Stimulated activated naive CD4-positive, alpha-beta T cell (primary cell): ENCODE measurements around the gene FNIP1.
"Not testable (repeated sequence)": the region's sequence is repeated elsewhere in the genome, so short reads cannot be mapped to it uniquely, and the experiment has no call there.

Experiments
- DNase-seq, 6 experiments: peaks; one replicate each; lab custom pipeline; 2025; lab: John Stamatoyannopoulos, UW

Gene FNIP1

GRCh38 chr5:131786900-131787692 lies 9.7 kb downstream of the FNIP1 start:
- no peak for DNase-seq

GRCh38 chr5:131786036-131786435 lies 10.8 kb downstream of the FNIP1 start:
- no peak for DNase-seq

- DNase-seq, result no peak
Measured at GRCh38 chr5:131783874-131784273, 12.9 kb downstream of the FNIP1 start.

- DNase-seq, result no peak
Measured at GRCh38 chr5:131783357-131783756, 13.5 kb downstream of the FNIP1 start.

DNA sequence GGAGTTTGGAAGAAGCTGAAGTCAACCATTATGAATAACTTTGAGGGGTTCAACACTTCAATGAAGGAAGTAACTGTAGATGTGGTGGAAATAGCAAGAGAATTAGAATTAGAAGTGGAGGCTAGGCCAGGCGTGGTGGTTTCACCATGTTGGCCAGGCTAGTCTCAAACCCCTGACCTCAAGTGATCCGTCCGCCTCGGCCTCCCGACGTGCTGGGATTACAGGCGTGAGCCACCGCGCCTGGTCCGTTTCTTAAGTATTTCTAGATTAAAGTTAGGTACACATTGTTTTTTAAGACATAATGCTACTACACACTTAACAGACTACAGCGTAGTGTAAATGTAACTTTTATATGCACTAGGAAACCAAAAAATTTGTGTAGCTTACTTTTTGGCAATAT lies 14.1 kb downstream of the FNIP1 start:
- DNase-seq, result no peak

DNA sequence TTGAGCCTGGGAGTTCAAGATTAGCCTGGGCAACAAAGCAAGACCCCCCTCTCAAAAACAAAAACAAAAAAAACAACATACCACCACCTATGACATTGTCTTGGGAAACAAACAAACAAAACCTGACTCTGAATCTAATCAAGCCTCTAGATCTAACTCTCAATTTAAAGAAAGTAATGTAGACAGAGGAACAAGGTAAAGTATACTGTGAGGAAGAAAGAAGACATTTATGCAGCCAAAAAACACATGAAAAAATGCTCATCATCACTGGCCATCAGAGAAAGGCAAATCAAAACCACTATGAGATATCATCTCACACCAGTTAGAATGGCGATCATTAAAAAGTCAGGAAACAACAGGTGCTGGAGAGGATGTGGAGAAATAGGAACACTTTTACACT lies 18.7 kb downstream of the FNIP1 start:
- not testable (repeated sequence) for DNase-seq

GRCh38 chr5:131776450-131776849 lies 20.4 kb downstream of the FNIP1 start:
- DNase-seq, result no peak

GRCh38 chr5:131774652-131775367 lies 22.0 kb downstream of the FNIP1 start:
- DNase-seq, result no peak

- no peak for DNase-seq
Measured at GRCh38 chr5:131773805-131774204, 23.0 kb downstream of the FNIP1 start.

GRCh38 chr5:131771692-131772091 lies 25.1 kb downstream of the FNIP1 start:
- DNase-seq, result no peak

DNA sequence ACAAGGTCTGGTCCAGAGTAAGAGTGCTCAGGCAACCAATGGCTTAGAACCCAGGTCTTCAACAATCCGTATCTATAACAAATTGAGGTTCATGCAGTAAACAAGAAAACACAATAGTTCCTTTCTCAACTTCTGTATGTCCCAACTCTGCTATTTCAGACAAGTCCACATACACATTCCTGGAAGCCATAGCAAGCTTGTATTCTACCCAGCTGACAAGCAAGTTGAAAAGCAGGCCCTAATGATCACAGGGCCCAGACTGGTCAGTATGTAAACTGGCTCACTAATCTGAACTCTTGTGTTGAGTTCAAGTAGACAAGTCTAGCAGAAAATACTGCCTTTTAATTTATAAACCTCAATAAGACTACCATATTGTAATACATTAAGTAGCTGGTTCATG lies 26.9 kb downstream of the FNIP1 start:
- DNase-seq, result no peak

- DNase-seq, result no peak
Measured at GRCh38 chr5:131769336-131769735, 27.5 kb downstream of the FNIP1 start.

GRCh38 chr5:131767891-131768290 lies 28.9 kb downstream of the FNIP1 start:
- no peak for DNase-seq

DNA sequence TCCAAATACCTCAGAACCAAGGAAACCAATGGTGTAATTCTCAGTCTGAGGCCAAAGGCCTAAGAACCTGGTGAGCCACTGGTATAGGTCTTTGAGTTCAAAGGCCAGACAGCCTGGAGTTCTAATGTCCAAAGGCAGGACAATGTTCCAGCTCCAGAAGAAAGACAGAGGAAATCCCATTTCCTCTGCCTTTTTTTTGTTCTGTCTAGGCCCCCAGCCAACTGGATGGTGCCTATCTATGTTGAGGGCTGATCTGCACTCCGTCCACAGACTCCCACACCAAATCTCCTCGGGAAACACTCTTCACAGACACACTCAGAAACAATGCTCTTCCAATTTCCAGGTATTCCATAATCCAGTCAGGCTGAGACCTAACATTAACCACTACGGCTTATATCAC lies 30.1 kb downstream of the FNIP1 start:
- DNase-seq, result no peak

GRCh38 chr5:131765261-131765660 lies 31.6 kb downstream of the FNIP1 start:
- no peak for DNase-seq

GRCh38 chr5:131763968-131764367 lies 32.8 kb downstream of the FNIP1 start:
- no peak for DNase-seq

DNA sequence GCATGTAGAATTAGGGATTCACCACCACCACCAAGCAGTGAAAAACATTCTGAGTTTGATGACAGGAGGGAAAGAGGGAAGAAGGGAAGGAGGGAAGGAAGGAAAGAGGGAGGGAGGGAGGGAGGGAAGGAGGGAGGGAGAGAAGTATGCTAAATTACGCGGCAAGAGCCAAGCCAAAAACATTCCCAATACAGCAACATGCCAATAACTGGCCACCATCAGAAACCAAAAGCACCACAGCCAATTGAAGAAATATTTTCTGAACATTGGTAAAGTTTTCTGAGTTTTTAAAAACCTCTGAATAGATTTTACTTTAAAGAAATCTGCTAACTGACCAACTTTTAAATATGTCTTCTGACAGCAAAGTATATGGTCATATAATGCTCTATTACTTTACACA lies 36.0 kb downstream of the FNIP1 start:
- DNase-seq, result no peak

GRCh38 chr5:131759704-131760103 lies 37.1 kb downstream of the FNIP1 start:
- DNase-seq, result no peak

GRCh38 chr5:131758520-131758900 lies 38.3 kb downstream of the FNIP1 start:
- DNase-seq, result no peak

DNA sequence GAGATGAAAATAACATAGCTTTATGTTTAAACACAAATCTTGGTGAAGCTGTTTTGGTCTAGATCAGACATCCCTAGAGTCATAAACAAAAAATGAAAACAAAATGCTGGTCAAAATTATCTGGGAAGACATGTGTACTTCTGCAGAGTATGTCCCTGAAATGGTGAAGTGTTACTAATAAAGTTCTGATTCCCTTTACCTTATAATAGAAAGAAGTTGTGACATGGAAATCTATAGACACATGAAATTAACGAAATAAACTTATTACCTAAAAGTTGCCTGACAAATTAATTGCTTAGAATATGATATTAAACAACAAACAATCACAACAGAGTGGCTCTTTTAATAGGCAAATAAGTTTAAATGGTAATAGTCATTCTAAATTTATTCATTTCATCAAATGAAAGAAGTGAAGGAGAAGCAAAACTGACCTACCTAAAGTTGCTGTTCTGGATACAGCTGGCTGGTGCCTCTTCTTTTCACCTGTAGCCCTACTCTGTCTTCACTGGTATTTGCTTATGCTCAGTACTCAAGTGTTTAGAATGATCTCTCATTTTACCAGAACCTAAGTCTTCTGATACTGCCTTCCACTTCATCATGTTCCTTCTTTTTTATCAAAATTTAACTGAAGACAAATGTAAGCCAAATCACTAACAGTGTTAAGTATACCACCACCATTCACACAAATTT lies 38.8 kb downstream of the FNIP1 start:
- DNase-seq, result no peak

- no peak for DNase-seq
Measured at GRCh38 chr5:131756942-131757341, 39.9 kb downstream of the FNIP1 start.

GRCh38 chr5:131754363-131754762 lies 42.5 kb downstream of the FNIP1 start:
- DNase-seq, result no peak

GRCh38 chr5:131751506-131751905 lies 45.3 kb downstream of the FNIP1 start:
- no peak for DNase-seq
